ENCODE results near the gene VIPR2.
"Not testable (repeated sequence)": the region's sequence is repeated elsewhere in the genome, so short reads cannot be mapped to it uniquely, and the experiment has no call there.

Gene VIPR2

GRCh38 chr7:159137906-159138305, 6.8 kb downstream of the VIPR2 start:
- no peak for DNase-seq

GRCh38 chr7:159136846-159137245, 7.8 kb downstream of the VIPR2 start:
- DNase-seq, result no peak

GRCh38 chr7:159136442-159136841, 8.2 kb downstream of the VIPR2 start:
- no peak for DNase-seq

GRCh38 chr7:159136013-159136412, 8.7 kb downstream of the VIPR2 start:
- no peak for DNase-seq

- DNase-seq, result not testable (repeated sequence)
Measured at GRCh38 chr7:159132670-159133443, 11.8 kb downstream of the VIPR2 start.

- no peak for DNase-seq
Measured at GRCh38 chr7:159130820-159131219, 13.8 kb downstream of the VIPR2 start.

- no peak for DNase-seq
Measured at GRCh38 chr7:159130199-159130775, 14.4 kb downstream of the VIPR2 start.

GRCh38 chr7:159128767-159129166, 15.9 kb downstream of the VIPR2 start:
- no peak for DNase-seq

- DNase-seq, result no peak
Measured at GRCh38 chr7:159127691-159128642, 16.7 kb downstream of the VIPR2 start.

GRCh38 chr7:159126311-159127260, 18.1 kb downstream of the VIPR2 start:
- no peak for DNase-seq

- no peak for DNase-seq
Measured at GRCh38 chr7:159125955-159126270, 18.8 kb downstream of the VIPR2 start.

GRCh38 chr7:159125104-159125954, 19.3 kb downstream of the VIPR2 start:
- DNase-seq, result no peak

- DNase-seq, result not testable (repeated sequence)
Measured at GRCh38 chr7:159123793-159124192, 20.9 kb downstream of the VIPR2 start.

GRCh38 chr7:159123294-159123693, 21.4 kb downstream of the VIPR2 start:
- not testable (repeated sequence) for DNase-seq

- no peak for DNase-seq
Measured at GRCh38 chr7:159122276-159122675, 22.4 kb downstream of the VIPR2 start.

GRCh38 chr7:159121476-159121875, 23.2 kb downstream of the VIPR2 start:
- no peak for DNase-seq

- DNase-seq, result no peak
Measured at GRCh38 chr7:159121068-159121467, 23.6 kb downstream of the VIPR2 start.

- no peak for DNase-seq
Measured at GRCh38 chr7:159120540-159120919, 24.1 kb downstream of the VIPR2 start.

- no peak for DNase-seq
Measured at GRCh38 chr7:159119851-159120539, 24.7 kb downstream of the VIPR2 start.

- no peak for DNase-seq
Measured at GRCh38 chr7:159119026-159119741, 25.5 kb downstream of the VIPR2 start.
